ENCODE data around the gene SLC26A11. TPM values are rescaled to one million over a fixed set of nuclear protein-coding genes. Genes with fewer than 3 reads are reported as not detected.

SLC26A11 gene
- polyA plus RNA-seq, 2 of the 4 experiments (the other 2 are of a cell fraction) = 8.3 to 13.7 TPM

DNA sequence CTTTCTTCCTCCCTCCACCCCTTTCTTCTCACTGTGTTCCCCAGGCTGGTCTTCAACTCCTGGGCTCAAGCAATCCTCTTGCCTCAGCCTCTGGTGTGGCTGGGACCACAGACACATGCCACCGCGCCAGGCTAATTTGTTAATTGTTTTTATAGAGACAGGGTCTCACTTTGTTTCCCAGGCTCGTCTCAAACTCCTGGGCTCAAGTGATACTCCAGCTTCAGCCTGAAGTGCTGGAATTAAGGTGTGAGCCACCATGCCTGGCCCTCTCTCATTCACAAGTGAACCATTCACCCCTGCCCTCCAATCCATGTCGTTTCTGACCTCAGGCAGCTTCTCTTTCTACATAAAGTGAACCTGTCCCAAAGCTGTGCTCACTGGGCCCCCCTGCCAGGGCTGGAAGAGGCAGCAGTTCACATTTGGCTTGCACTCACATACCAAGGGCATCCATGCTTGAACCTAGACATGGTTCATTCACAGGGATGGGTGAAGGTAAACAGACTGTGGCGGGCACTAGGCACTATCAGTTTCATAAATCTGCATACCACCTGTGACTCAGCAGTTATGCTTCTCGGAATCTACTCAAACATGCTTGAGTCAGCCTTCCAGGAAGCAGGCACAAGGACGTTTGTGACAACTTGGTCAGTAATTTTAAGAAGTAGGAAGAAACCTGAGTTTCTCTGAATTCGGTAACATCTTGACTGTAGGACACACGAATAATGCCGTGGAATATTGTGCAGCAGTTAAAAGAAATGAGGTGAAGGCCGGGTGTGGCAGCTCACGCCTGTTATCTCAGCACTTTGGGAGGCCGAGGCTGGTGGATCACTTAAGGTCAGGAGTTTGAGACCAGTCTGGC, 34.4 kb downstream of the SLC26A11 start (continued):
- TF ChIP-seq, protein P1, sequence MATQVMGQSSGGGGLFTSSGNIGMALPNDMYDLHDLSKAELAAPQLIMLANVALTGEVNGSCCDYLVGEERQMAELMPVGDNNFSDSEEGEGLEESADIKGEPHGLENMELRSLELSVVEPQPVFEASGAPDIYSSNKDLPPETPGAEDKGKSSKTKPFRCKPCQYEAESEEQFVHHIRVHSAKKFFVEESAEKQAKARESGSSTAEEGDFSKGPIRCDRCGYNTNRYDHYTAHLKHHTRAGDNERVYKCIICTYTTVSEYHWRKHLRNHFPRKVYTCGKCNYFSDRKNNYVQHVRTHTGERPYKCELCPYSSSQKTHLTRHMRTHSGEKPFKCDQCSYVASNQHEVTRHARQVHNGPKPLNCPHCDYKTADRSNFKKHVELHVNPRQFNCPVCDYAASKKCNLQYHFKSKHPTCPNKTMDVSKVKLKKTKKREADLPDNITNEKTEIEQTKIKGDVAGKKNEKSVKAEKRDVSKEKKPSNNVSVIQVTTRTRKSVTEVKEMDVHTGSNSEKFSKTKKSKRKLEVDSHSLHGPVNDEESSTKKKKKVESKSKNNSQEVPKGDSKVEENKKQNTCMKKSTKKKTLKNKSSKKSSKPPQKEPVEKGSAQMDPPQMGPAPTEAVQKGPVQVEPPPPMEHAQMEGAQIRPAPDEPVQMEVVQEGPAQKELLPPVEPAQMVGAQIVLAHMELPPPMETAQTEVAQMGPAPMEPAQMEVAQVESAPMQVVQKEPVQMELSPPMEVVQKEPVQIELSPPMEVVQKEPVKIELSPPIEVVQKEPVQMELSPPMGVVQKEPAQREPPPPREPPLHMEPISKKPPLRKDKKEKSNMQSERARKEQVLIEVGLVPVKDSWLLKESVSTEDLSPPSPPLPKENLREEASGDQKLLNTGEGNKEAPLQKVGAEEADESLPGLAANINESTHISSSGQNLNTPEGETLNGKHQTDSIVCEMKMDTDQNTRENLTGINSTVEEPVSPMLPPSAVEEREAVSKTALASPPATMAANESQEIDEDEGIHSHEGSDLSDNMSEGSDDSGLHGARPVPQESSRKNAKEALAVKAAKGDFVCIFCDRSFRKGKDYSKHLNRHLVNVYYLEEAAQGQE (IDR thresholded peaks at IDR 0.05) = no peak
- peak; percentile 88 for TF ChIP-seq FOSL2 (IDR thresholded peaks at IDR 0.05)
- peak; percentile 98 for TF ChIP-seq FOSL2 (CRISPR knock-in tag; IDR thresholded peaks at IDR 0.05)
- TF ChIP-seq HDAC2 (IDR thresholded peaks at IDR 0.05) = no peak
- TF ChIP-seq, protein P2, sequence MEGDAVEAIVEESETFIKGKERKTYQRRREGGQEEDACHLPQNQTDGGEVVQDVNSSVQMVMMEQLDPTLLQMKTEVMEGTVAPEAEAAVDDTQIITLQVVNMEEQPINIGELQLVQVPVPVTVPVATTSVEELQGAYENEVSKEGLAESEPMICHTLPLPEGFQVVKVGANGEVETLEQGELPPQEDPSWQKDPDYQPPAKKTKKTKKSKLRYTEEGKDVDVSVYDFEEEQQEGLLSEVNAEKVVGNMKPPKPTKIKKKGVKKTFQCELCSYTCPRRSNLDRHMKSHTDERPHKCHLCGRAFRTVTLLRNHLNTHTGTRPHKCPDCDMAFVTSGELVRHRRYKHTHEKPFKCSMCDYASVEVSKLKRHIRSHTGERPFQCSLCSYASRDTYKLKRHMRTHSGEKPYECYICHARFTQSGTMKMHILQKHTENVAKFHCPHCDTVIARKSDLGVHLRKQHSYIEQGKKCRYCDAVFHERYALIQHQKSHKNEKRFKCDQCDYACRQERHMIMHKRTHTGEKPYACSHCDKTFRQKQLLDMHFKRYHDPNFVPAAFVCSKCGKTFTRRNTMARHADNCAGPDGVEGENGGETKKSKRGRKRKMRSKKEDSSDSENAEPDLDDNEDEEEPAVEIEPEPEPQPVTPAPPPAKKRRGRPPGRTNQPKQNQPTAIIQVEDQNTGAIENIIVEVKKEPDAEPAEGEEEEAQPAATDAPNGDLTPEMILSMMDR (IDR thresholded peaks at IDR 0.05) = no peak
- 0 out of 2 replicates have a peak, but pooled peaks have one; percentile 39 for TF ChIP-seq RFX5 (IDR thresholded peaks at IDR 0.05)
- no peak; the same call in 1 of the 2 replicates for TF ChIP-seq MYC (IDR thresholded peaks at IDR 0.05; ENCODE audit: borderline replicate concordance, low read length)
- TF ChIP-seq KDM5A (IDR thresholded peaks at IDR 0.05) = no peak

DNA sequence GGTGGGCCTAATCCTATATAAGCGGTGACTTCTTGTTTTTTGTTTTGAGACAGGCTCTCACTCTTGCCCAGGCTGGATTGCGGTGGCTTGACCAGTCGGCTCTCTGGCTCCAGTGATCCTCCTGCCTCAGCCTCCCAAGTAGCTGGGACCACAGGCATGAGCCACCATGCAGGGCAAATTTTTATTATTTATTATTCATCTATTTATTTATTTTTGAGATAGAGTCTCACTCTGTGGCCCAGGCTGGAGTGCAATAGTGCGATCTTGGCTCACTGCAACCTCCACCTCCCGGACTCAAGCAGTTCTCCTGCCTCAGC, 35.8 kb downstream of the SLC26A11 start:
- TF ChIP-seq CHD4 (IDR thresholded peaks at IDR 0.05; ENCODE audit: borderline replicate concordance) (no peak), MAZ (IDR thresholded peaks at IDR 0.05; ENCODE audit: borderline replicate concordance, low read depth, low read length) (no peak), RCOR1 (IDR thresholded peaks at IDR 0.05; ENCODE audit: low read depth, low read length) (no peak), GATA3 (IDR thresholded peaks at IDR 0.05; ENCODE audit: borderline replicate concordance) (no peak)
- ChIA-PET POLR2A (no interaction called here), CTCF (interaction anchor here (0.6 to 5.7 kb wide), 5 partner anchors 18 to 251 kb away, joined by 3 to 46 read pairs (median 15); partner anchors contain the start of gene GAA)
- Histone ChIP-seq H3K27ac (peak overlapping the region; percentile 94 to 99), H3K4me2 (peak overlapping the region; percentile 63; the same call in 1 of the 3 replicates), H3K4me3 (no peak overlapping the region), H3K9me3 (no peaks in the 10 kb centered on the region), H3K4me1 (peaks cover 74% of the 10 kb centered on the region)
- DNase-seq (ENCODE audit: low read depth in 1 of 2, low spot score in 1 of 2) = no peak
- ATAC-seq = no peak
- WGBS (ENCODE audit: missing lambda C conversion rate) = 91% methylated on average over 5 of the region's 5 CpGs
- FAIRE-seq = no peak

DNA sequence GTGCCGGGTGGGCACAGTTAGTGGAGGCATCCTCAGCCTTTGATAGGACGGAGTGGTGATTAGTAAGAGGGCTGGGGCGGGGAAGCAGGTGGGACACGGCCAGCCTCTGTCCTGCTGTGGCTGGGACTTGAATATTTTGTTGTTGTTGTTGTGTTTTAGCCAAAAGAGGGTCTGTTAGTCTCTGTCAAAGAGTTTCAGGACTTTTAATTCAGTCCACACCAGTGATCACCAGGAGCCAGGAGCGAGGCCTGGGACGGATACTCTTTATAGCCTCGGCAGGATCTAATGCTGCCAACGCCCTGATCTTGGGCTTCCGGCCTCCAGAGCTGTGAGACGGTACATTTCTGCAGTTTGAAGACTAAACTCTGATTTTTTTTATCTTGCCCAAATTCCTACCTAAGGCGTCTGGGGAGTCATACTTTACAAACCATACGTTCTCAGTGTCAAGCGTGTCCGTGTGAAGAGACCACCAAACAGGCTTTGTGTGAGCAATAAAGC, 37.5 kb downstream of the SLC26A11 start:
- ChIA-PET CTCF (interaction anchor here (3.4 kb wide), 1 partner anchor 157 kb away, joined by 13 read pairs; the partner anchor contains the start of gene GAA), POLR2A (no interaction called here)
- DNase-seq (ENCODE audit: low read depth in 1 of 2, low spot score in 1 of 2) (no peak), FAIRE-seq (no peak), ATAC-seq (no peak)
- TF ChIP-seq HOXB5 (CRISPR knock-in tag; IDR thresholded peaks at IDR 0.05) (no peak), EHF (CRISPR knock-in tag; IDR thresholded peaks at IDR 0.05) (no peak), EHMT2 (IDR thresholded peaks at IDR 0.05; ENCODE audit: low read depth) (no peak), KDM5A (IDR thresholded peaks at IDR 0.05) (no peak), TP53 (CRISPR knock-in tag; IDR thresholded peaks at IDR 0.05) (no peak), MAFK (IDR thresholded peaks at IDR 0.05; ENCODE audit: partially characterized antibody) (no peak), CBX2 (IDR thresholded peaks at IDR 0.05; ENCODE audit: borderline replicate concordance, low read depth) (no peak), CEBPB (IDR thresholded peaks at IDR 0.05) (no peak), JUNB (IDR thresholded peaks at IDR 0.05) (no peak), CHD2 (IDR thresholded peaks at IDR 0.05; ENCODE audit: low read length, partially characterized antibody) (no peak), SREBF2 (IDR thresholded peaks at IDR 0.05) (no peak), HDAC2 (IDR thresholded peaks at IDR 0.05) (no peak), KDM1A (IDR thresholded peaks at IDR 0.05; ENCODE audit: low read depth) (no peak), RNF2 (IDR thresholded peaks at IDR 0.05; ENCODE audit: borderline replicate concordance, low read depth) (no peak), CHD4 (IDR thresholded peaks at IDR 0.05; ENCODE audit: borderline replicate concordance) (no peak)
- TF ChIP-seq, protein P3, sequence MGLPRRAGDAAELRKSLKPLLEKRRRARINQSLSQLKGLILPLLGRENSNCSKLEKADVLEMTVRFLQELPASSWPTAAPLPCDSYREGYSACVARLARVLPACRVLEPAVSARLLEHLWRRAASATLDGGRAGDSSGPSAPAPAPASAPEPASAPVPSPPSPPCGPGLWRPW (IDR thresholded peaks at IDR 0.05) = no peak
- TF ChIP-seq, protein P4, sequence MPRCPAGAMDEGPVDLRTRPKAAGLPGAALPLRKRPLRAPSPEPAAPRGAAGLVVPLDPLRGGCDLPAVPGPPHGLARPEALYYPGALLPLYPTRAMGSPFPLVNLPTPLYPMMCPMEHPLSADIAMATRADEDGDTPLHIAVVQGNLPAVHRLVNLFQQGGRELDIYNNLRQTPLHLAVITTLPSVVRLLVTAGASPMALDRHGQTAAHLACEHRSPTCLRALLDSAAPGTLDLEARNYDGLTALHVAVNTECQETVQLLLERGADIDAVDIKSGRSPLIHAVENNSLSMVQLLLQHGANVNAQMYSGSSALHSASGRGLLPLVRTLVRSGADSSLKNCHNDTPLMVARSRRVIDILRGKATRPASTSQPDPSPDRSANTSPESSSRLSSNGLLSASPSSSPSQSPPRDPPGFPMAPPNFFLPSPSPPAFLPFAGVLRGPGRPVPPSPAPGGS (IDR thresholded peaks at IDR 0.05) = no peak
- TF ChIP-seq, protein P5, sequence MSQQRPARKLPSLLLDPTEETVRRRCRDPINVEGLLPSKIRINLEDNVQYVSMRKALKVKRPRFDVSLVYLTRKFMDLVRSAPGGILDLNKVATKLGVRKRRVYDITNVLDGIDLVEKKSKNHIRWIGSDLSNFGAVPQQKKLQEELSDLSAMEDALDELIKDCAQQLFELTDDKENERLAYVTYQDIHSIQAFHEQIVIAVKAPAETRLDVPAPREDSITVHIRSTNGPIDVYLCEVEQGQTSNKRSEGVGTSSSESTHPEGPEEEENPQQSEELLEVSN (IDR thresholded peaks at IDR 0.05; ENCODE audit: borderline replicate concordance, low read depth) = no peak
- TF ChIP-seq, protein P6, sequence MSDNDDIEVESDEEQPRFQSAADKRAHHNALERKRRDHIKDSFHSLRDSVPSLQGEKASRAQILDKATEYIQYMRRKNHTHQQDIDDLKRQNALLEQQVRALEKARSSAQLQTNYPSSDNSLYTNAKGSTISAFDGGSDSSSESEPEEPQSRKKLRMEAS (IDR thresholded peaks at IDR 0.05) = no peak
- no peak overlapping the region for H3K4me2 ChIP-seq
- WGBS (ENCODE audit: missing lambda C conversion rate) = 87% methylated on average over 14 of the region's 14 CpGs
- peak overlapping the region; percentile 94 to 99 for H3K27ac ChIP-seq
- H3K4me1 ChIP-seq = peaks cover 81% of the 10 kb centered on the region
- no peak overlapping the region for H3K4me3 ChIP-seq
- H3K9me3 ChIP-seq = no peaks in the 10 kb centered on the region

All from A549 (cell line).